Measurements from ENCODE around the gene DKK3.
A peak's percentile ranks its signal among the peaks of the same experiment; 100 is the strongest.
"Not testable (repeated sequence)": the region's sequence is repeated elsewhere in the genome, so short reads cannot be mapped to it uniquely, and the experiment has no call there.

The DKK3 gene

GRCh38 chr11:12007769-12008737, at the start of gene DKK3:
Gene DKK3 (minus strand): TSS chr11:12008626. CDS start chr11:12008582, 44 bp downstream.
- no peak for DNase-seq (ENCODE audit: low read depth in 2 of 2, low spot score in 1 of 2)

DNA sequence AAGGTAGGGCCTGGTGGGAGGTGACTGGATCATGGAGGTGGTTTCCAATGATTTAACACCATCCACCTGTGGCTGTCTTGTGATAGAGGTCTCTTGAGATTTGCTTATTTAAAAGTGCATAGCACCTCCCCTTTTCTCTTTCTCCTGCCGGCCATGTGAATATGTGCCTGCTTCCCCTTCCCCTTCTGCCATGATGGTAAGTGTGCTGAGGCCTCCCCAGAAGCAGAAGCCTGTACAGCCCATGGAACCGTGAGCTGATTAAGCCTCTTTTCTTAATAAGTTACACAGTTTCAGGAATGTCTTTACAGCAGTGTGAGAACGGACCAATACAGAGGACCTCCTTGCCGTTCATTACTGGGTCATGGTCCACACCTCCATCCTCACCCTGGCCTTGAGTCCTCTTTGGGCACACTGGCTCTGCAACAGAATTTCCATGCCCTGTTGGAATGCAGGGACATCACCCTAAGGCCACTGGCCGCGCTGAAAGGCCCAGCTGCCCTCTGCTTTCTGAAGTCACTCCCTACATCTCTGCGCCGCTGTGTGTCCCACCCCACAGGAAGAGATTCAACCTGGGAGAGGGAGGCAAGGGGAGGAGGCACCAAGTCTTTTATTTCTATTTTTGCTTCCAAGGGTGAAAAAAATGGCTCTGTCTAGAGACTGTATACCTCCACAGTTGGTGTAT, 49.0 kb upstream of the DKK3 start:
- DNase-seq (ENCODE audit: low read depth in 2 of 2, low spot score in 1 of 2) = no peak

DNA sequence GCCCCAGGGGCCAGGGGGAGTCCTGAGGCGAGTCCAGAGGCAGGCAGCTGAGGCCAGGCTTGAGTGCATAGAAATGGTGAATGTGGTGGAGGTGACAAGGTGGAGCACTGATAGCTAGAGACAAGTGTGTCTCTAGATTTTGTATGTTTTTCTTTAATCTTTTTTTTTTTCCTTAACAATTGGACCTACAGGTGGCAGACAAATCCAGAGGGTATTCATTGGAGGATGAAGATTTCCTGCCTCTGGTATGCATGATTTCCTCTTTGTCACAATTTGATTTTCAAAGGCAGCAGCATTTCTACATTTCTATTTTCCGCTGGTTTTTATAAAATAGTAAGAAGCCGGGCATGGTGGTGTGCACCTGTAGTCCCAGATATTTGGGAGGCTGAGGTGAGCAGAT, 47.7 kb upstream of the DKK3 start:
- DNase-seq (ENCODE audit: low read depth in 2 of 2, low spot score in 1 of 2) = no peak

DNA sequence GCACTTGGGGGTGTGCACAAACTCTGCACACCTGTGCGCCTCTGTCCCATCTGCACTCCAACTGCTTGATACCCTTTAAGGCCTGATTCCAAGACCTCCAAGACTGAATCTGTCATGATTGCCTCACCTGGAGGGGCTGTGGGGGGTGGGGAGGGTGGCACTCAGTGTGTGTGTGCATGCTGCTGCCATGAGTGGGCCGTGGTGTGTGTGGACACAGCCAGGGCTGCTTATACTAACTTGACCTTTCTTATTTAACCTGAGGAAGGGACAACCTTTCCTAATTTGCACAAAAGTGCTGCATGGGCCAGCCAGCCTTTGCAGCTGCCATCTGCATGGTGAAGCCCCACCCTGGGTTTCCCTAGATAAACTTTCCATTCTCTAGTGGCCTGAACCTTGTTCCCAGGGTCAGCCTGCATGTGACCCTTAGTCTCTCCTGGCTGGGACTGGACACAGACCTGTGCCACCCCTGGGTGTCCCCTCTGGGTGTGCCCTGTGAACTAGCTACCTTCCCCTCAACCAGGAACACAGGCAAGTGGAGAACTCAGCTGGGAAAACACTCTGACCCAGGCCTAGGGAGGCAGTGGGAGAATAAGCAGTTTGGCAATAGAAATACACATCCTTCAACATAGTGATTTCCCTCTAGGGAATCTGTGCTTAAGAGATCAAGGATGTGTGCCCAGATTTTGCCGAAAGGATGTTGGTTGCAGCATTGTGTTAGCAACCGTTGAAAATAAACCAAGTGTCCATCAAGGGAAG, 45.4 kb upstream of the DKK3 start:
- DNase-seq (ENCODE audit: low read depth in 2 of 2, low spot score in 1 of 2) = no peak

DNA sequence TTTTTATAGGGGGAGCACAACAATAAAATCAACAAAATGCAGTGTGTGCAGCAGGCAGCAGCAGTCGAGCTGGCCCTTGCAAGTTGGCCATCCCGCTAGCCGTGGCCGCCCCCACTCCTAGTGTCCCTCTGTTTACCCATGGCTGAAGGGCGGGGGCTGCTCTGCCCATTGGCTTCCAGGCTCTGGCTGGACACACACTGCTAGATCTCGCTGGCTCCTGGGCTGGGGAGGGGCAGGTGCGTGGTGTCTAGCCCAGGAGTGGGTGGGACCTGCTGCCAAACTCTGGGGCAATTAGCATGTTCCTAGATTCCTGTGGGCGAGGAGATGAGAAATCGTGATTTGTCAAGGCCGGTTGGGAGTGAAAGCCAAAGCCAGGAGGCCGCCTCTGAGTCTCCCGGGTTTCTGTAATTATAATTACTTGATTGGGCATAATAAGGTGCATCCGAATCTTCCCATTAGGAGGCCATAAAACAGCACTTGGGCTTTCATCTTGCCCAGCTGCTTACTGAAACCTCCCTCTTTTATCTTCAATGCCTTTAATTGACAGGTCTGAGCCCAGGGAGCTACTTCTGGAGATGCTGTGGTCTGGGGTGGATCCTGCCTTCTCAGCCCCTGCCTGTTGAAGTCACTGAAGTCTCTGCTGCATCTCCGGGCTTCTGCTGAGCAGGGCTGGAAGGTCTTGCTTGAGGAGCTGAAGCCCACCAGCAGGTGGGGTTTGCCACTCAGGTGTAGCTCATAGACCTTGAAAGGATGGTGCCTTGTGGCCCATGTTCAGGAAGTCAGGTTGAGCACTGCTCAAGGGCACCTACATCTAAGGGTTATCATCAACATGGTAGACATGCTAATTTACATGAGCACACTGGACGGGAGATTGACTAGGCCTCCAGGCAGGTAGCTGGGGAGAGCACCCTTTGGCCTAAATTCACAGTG, 44.5 kb upstream of the DKK3 start:
- no peak for DNase-seq (ENCODE audit: low read depth in 2 of 2, low spot score in 1 of 2)

DNA sequence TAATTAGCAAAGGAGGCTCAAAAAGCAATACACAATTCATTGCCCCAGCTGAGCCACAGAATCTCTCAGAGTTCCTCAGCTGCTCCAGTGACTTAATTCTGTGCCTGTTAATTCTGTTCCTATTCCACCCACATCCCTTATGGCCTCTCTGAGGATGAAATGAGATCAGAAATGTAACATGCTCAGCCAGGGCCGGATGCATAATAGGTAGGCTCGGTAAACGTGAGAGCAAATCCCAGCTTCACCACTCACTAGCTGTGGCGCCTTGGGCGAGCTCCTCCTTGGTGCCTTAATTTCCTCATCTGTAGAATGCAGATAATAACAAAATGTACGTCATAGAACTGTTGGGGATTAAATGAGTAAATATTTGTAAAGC, 42.8 kb upstream of the DKK3 start:
- no peak for DNase-seq (ENCODE audit: low read depth in 2 of 2, low spot score in 1 of 2)

- DNase-seq (ENCODE audit: low read depth in 2 of 2, low spot score in 1 of 2) = no peak
Measured at GRCh38 chr11:12050470-12051286, 42.3 kb upstream of the DKK3 start.

DNA sequence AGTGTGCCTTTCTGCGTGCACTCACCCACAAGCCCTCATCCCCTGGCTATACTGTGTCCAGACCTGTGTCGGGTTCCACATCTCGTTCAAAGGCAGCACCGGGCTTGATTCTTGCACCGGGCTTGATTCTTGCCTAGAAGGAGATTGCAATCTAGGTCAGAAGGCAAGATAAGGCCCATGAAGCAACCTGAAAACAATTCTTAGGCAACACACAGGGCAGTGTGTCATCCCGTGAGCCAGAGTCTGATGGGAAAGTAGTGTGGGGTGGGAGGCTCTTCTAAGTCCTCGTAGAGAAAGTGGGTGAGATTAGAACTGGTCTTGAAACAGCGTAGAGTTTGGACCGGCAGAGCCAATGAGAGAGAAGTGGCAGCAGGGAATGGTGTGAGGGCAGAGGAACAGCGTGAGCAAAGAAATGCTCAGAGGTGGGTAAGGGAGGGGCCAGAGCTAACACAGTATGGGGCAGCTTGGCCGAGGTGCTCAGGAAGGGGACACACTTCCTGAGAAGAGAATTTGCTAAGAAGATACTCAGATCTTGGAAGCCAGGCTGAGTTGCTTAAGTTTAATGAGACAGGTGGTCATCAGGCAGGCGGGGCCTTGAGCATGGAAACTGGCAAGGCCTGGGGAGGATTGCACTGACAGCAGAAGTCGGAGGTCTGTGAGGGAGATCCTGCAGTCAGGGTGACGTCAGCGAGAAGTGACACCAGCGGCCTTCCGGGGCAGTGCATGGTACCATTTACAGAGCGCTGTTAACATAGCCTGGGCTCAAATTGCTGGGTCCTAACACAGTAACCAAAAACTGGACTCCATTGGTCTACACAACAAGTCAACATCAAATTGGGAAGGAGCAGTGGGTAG, 40.7 kb upstream of the DKK3 start:
- DNase-seq (ENCODE audit: low read depth in 2 of 2, low spot score in 1 of 2) = no peak

DNA sequence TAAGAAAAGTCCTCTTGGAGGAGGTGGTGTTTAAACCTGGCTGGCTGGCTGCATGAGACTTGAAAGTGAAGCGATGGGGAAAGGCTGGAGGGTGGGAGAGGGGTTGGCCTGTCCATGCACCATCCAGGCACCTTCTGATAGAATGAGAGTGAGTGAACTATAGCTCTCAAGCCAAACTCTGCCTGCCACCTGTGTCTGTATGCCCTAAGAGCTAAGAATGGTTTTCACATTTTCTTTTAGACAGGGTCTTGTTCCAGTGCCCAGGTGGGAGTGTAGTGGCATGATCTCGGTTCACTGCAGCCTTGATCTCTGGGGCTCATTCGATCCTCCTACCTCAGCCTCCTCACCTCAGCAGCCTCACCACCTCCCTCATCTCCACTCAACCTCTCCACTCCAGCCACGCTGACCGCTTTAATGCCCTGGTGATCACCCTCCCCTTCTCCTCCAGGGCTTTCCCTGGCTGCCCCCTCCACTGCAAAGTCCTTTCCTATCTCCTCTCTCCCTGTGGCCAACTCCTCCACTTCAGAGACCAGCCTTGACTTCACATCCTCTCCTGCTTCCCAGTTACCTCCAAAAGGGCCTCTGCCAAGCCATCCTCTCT, 38.3 kb upstream of the DKK3 start:
- DNase-seq (ENCODE audit: low read depth in 2 of 2, low spot score in 1 of 2) = no peak

GRCh38 chr11:12045914-12046635, 37.6 kb upstream of the DKK3 start:
- no peak for DNase-seq (ENCODE audit: low read depth in 2 of 2, low spot score in 1 of 2)

GRCh38 chr11:12044799-12045198, 36.4 kb upstream of the DKK3 start:
- no peak for DNase-seq (ENCODE audit: low read depth in 2 of 2, low spot score in 1 of 2)

- peak in 1 of 2 donors; percentile 25 for DNase-seq (ENCODE audit: low read depth in 2 of 2, low spot score in 1 of 2)
Measured at GRCh38 chr11:12043959-12044791, 35.7 kb upstream of the DKK3 start.

GRCh38 chr11:12043221-12043620, 34.8 kb upstream of the DKK3 start:
- no peak for DNase-seq (ENCODE audit: low read depth in 2 of 2, low spot score in 1 of 2)

DNA sequence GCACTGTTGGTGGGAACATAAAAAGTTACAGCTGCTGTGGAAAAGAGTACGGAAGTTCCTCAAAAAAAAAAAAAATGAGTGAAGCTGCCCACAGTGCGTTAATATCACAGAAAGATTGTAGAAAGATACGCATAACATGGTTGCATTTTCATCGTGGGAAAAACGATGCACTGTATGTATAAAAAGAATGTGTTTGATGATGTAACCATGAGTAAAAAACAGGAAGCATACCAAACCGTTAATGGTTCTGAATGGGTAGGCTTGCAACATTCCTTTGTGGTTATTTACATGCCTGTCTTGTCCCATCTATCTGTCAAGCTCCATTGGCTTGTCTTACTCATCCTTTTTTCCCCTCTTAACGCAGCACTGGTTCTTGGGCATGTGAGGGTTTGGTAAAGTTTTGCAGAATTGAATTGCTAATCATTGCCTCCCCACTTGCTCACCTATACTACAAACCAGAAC, 33.8 kb upstream of the DKK3 start:
- no peak for DNase-seq (ENCODE audit: low read depth in 2 of 2, low spot score in 1 of 2)

GRCh38 chr11:12040719-12041118, 32.3 kb upstream of the DKK3 start:
- not testable (repeated sequence) for DNase-seq (ENCODE audit: low read depth in 2 of 2, low spot score in 1 of 2)

DNA sequence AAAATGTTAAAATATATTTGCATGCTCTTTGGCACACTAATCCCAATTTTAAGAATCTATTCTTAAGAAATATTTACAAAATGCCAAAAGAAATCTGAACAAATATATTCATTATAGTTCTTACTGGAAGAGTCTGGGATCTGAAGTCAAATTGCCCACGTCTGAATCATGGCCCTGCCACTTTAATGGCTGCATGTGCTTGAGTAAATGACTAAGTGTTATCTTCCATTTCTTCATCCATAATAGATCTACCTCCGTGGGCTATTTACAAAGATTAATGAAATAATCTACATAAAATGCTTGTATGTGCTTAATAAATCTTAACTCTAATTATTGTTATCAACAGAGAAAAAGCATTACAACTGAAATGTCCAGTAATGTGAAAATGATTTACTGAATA, 24.5 kb upstream of the DKK3 start:
- DNase-seq (ENCODE audit: low read depth in 2 of 2, low spot score in 1 of 2) = no peak

Data from stimulated activated CD8-positive, alpha-beta memory T cell treated with anti-CD3 and anti-CD28 coated beads, Interleukin-4, amount 100 ng/mL, for 4 hours (primary cell).